ENCODE measurements around the gene BYSL. TPM values are rescaled to one million over a fixed set of nuclear protein-coding genes. Genes with fewer than 3 reads are reported as not detected.
A peak's percentile ranks its signal among the peaks of the same experiment; 100 is the strongest.

BYSL gene
- total and polyA plus RNA-seq, 9 of the 15 experiments (the other 6 are each of a cell fraction or from before 2014, with no cell fraction given): 22.2 to 92.3 (median 53.4) TPM

DNA sequence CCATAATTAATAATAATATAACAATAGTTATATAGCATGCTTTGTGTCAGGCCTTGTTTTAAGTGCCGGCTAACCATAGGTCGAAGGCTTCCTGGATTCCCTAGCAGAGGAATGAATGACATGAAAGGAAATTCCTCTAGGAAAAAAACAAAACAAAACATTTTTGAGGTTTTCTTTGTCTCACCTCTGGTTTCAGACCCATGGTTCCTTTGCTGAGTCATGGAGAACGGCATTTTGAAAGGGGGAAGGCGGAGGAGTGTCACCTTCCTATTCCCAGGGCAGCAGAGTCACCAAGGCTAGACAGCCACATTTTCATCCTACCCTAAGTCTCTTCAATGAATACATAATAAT is 45.6 kb downstream of the BYSL start (continued):
- TF ChIP-seq, protein P1, sequence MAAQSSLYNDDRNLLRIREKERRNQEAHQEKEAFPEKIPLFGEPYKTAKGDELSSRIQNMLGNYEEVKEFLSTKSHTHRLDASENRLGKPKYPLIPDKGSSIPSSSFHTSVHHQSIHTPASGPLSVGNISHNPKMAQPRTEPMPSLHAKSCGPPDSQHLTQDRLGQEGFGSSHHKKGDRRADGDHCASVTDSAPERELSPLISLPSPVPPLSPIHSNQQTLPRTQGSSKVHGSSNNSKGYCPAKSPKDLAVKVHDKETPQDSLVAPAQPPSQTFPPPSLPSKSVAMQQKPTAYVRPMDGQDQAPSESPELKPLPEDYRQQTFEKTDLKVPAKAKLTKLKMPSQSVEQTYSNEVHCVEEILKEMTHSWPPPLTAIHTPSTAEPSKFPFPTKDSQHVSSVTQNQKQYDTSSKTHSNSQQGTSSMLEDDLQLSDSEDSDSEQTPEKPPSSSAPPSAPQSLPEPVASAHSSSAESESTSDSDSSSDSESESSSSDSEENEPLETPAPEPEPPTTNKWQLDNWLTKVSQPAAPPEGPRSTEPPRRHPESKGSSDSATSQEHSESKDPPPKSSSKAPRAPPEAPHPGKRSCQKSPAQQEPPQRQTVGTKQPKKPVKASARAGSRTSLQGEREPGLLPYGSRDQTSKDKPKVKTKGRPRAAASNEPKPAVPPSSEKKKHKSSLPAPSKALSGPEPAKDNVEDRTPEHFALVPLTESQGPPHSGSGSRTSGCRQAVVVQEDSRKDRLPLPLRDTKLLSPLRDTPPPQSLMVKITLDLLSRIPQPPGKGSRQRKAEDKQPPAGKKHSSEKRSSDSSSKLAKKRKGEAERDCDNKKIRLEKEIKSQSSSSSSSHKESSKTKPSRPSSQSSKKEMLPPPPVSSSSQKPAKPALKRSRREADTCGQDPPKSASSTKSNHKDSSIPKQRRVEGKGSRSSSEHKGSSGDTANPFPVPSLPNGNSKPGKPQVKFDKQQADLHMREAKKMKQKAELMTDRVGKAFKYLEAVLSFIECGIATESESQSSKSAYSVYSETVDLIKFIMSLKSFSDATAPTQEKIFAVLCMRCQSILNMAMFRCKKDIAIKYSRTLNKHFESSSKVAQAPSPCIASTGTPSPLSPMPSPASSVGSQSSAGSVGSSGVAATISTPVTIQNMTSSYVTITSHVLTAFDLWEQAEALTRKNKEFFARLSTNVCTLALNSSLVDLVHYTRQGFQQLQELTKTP (IDR thresholded peaks at IDR 0.05; ENCODE audit: low read depth in 1 of 2, partially characterized antibody in 2 of 2): no peak
- TF ChIP-seq ZNF12 (CRISPR knock-in tag; IDR thresholded peaks at IDR 0.05): no peak
- no peak for TF ChIP-seq ZFP1 (CRISPR knock-in tag; IDR thresholded peaks at IDR 0.05)
- no peak for TF ChIP-seq ZNF79 (CRISPR knock-in tag; IDR thresholded peaks at IDR 0.05; ENCODE audit: low read depth)
- no peak for TF ChIP-seq KDM2B (CRISPR knock-in tag; IDR thresholded peaks at IDR 0.05)
- no peak for TF ChIP-seq ZNF431 (CRISPR knock-in tag; IDR thresholded peaks at IDR 0.05)
- TF ChIP-seq, protein P2, sequence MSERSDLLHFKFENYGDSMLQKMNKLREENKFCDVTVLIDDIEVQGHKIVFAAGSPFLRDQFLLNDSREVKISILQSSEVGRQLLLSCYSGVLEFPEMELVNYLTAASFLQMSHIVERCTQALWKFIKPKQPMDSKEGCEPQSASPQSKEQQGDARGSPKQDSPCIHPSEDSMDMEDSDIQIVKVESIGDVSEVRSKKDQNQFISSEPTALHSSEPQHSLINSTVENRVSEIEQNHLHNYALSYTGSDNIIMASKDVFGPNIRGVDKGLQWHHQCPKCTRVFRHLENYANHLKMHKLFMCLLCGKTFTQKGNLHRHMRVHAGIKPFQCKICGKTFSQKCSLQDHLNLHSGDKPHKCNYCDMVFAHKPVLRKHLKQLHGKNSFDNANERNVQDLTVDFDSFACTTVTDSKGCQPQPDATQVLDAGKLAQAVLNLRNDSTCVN (CRISPR knock-in tag; IDR thresholded peaks at IDR 0.05): no peak
- TF ChIP-seq HOXB6 (CRISPR knock-in tag; IDR thresholded peaks at IDR 0.05; ENCODE audit: borderline replicate concordance): no peak
- no peak for TF ChIP-seq MYNN (IDR thresholded peaks at IDR 0.05)
- TF ChIP-seq MYNN (CRISPR knock-in tag; IDR thresholded peaks at IDR 0.05): no peak
- TF ChIP-seq ZBED1 (IDR thresholded peaks at IDR 0.05): no peak
- TF ChIP-seq CCAR2 (IDR thresholded peaks at IDR 0.05; ENCODE audit: low read depth, low read length): no peak
- no peak; the same call in 1 of the 2 replicates for TF ChIP-seq GABPA (tag; conservative IDR thresholded peaks at IDR 0.05; ENCODE audit: low read depth)
- no peak for TF ChIP-seq CBX3 (IDR thresholded peaks at IDR 0.05; ENCODE audit: borderline replicate concordance in 1 of 2, low read length in 2 of 2)
- TF ChIP-seq, protein P3, sequence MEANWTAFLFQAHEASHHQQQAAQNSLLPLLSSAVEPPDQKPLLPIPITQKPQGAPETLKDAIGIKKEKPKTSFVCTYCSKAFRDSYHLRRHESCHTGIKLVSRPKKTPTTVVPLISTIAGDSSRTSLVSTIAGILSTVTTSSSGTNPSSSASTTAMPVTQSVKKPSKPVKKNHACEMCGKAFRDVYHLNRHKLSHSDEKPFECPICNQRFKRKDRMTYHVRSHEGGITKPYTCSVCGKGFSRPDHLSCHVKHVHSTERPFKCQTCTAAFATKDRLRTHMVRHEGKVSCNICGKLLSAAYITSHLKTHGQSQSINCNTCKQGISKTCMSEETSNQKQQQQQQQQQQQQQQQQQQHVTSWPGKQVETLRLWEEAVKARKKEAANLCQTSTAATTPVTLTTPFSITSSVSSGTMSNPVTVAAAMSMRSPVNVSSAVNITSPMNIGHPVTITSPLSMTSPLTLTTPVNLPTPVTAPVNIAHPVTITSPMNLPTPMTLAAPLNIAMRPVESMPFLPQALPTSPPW (CRISPR knock-in tag; IDR thresholded peaks at IDR 0.05): peak; percentile 25; the same call in 1 of the 2 replicates
- TF ChIP-seq, protein P4, sequence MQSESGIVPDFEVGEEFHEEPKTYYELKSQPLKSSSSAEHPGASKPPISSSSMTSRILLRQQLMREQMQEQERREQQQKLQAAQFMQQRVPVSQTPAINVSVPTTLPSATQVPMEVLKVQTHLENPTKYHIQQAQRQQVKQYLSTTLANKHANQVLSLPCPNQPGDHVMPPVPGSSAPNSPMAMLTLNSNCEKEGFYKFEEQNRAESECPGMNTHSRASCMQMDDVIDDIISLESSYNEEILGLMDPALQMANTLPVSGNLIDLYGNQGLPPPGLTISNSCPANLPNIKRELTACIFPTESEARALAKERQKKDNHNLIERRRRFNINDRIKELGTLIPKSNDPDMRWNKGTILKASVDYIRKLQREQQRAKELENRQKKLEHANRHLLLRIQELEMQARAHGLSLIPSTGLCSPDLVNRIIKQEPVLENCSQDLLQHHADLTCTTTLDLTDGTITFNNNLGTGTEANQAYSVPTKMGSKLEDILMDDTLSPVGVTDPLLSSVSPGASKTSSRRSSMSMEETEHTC (IDR thresholded peaks at IDR 0.05): no peak
- TF ChIP-seq, protein P5, sequence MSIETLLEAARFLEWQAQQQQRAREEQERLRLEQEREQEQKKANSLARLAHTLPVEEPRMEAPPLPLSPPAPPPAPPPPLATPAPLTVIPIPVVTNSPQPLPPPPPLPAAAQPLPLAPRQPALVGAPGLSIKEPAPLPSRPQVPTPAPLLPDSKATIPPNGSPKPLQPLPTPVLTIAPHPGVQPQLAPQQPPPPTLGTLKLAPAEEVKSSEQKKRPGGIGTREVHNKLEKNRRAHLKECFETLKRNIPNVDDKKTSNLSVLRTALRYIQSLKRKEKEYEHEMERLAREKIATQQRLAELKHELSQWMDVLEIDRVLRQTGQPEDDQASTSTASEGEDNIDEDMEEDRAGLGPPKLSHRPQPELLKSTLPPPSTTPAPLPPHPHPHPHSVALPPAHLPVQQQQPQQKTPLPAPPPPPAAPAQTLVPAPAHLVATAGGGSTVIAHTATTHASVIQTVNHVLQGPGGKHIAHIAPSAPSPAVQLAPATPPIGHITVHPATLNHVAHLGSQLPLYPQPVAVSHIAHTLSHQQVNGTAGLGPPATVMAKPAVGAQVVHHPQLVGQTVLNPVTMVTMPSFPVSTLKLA (conservative IDR thresholded peaks at IDR 0.05): peak; percentile 39 to 56; a peak in 2 of 4 replicates
- TF ChIP-seq DMBX1 (CRISPR knock-in tag; IDR thresholded peaks at IDR 0.05; ENCODE audit: borderline replicate concordance): peak; percentile 35; the same call in 1 of the 2 replicates
- TF ChIP-seq ZNF644 (tag; IDR thresholded peaks at IDR 0.05; ENCODE audit: low read depth): no peak
